Glutamatergic neuron (in vitro differentiated cells): ENCODE data around the gene TLE1. TPM values are rescaled to one million over a fixed set of nuclear protein-coding genes. Genes with fewer than 3 reads are reported as not detected.
A peak's percentile ranks its signal among the peaks of the same experiment; 100 is the strongest.

Experiments used
- DNase-seq: peaks from one replicate; pipeline ENCODE4 v3.0.0; 2022
- H3K27ac Mint-ChIP-seq: one replicate; pipeline ENCODE4 v1.8.0; 2020; ENCODE audit warnings: mild to moderate bottlenecking, mixed read lengths, inconsistent platforms; ENCODE audit not compliant: unreplicated experiment
- H3K27me3 Mint-ChIP-seq: one replicate; pipeline ENCODE4 v1.8.0; 2020; ENCODE audit warnings: mild to moderate bottlenecking, moderate library complexity, mixed read lengths, inconsistent platforms; ENCODE audit not compliant: unreplicated experiment
- H3K36me3 Mint-ChIP-seq: one replicate; pipeline ENCODE4 v1.8.0; 2020; ENCODE audit warnings: mild to moderate bottlenecking, mixed read lengths, inconsistent platforms; ENCODE audit not compliant: unreplicated experiment
- H3K4me1 Mint-ChIP-seq: one replicate; pipeline ENCODE4 v1.8.0; 2020; ENCODE audit warnings: mild to moderate bottlenecking, low read depth, mixed read lengths, inconsistent platforms; ENCODE audit not compliant: unreplicated experiment
- H3K4me3 Mint-ChIP-seq: one replicate; pipeline ENCODE4 v1.8.0; 2020; ENCODE audit warnings: mild to moderate bottlenecking, mixed read lengths, inconsistent platforms; ENCODE audit not compliant: unreplicated experiment
- H3K9me3 Mint-ChIP-seq: one replicate; pipeline ENCODE4 v1.8.0; 2020; ENCODE audit warnings: mild to moderate bottlenecking, moderate library complexity, mixed read lengths, inconsistent platforms; ENCODE audit not compliant: unreplicated experiment
- total RNA-seq: library from RNA; stranded (reverse); fragmentation: NEBNext Ultra II Directional; extraction: Animal tissue kit (Norgen Biotek cat#: 25700); gene quantifications from one replicate; pipeline ENCODE4 v1.2.1, GENCODE V29; 2021; ENCODE audit not compliant: unreplicated experiment
- TF ChIP-seq, protein P1 (sequence below): fragments of 200-600 bp; sonication (generic); IDR thresholded peaks from one replicate; pipeline ENCODE4 v1.5.0; 2021; ENCODE audit not compliant: partially characterized antibody, unreplicated experiment

Gene TLE1
- total RNA-seq, 1 donor from 2014 or later = 345 TPM

GRCh38 chr9:81613002-81613812, 76.1 kb downstream of the TLE1 start:
- H3K27ac Mint-ChIP-seq = peak overlapping the region; percentile 70
- peaks cover 37% of the 10 kb centered on the region for H3K4me1 Mint-ChIP-seq
- peaks cover 13% of the 10 kb centered on the region for H3K9me3 Mint-ChIP-seq
- peaks cover 5% of the 10 kb centered on the region for H3K27me3 Mint-ChIP-seq
- TF ChIP-seq, protein P1, sequence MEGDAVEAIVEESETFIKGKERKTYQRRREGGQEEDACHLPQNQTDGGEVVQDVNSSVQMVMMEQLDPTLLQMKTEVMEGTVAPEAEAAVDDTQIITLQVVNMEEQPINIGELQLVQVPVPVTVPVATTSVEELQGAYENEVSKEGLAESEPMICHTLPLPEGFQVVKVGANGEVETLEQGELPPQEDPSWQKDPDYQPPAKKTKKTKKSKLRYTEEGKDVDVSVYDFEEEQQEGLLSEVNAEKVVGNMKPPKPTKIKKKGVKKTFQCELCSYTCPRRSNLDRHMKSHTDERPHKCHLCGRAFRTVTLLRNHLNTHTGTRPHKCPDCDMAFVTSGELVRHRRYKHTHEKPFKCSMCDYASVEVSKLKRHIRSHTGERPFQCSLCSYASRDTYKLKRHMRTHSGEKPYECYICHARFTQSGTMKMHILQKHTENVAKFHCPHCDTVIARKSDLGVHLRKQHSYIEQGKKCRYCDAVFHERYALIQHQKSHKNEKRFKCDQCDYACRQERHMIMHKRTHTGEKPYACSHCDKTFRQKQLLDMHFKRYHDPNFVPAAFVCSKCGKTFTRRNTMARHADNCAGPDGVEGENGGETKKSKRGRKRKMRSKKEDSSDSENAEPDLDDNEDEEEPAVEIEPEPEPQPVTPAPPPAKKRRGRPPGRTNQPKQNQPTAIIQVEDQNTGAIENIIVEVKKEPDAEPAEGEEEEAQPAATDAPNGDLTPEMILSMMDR = no peak
- no peaks in the 10 kb centered on the region for H3K36me3 Mint-ChIP-seq
- H3K4me3 Mint-ChIP-seq = no peak overlapping the region
- DNase-seq = no peak

DNA sequence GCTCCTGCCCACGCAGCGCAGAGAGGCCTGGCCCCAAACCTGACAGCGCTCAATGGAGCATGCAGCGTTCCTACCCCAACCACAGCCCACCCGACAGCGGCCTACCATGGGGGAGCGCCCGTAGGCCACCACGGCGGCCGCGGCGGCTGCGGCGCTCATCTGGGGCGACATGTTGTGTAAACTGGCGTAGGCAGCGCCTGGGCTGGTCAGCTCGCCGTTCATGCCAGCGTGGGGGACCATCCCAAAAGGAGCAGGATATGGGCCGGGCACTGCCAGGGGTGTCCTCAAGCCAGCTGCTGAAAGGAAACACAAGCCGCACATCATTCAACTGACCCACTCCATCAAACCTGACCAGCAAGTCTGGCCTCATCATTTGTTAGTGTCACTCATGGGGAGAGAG, 77.7 kb downstream of the TLE1 start:
- H3K36me3 Mint-ChIP-seq = peaks cover 8% of the 10 kb centered on the region
- H3K27me3 Mint-ChIP-seq = peaks cover 14% of the 10 kb centered on the region
- TF ChIP-seq, protein P1 = no peak
- H3K4me3 Mint-ChIP-seq = peak overlapping the region; percentile 10
- peaks cover 13% of the 10 kb centered on the region for H3K9me3 Mint-ChIP-seq
- peaks cover 38% of the 10 kb centered on the region for H3K4me1 Mint-ChIP-seq
- peak overlapping the region; percentile 8 for H3K27ac Mint-ChIP-seq
- DNase-seq = no peak

- H3K4me1 Mint-ChIP-seq = peaks cover 37% of the 10 kb centered on the region
- H3K36me3 Mint-ChIP-seq = peaks cover 12% of the 10 kb centered on the region
- H3K27me3 Mint-ChIP-seq = peaks cover 14% of the 10 kb centered on the region
- peak overlapping the region; percentile 37 for H3K27ac Mint-ChIP-seq
- H3K9me3 Mint-ChIP-seq = peaks cover 16% of the 10 kb centered on the region
- DNase-seq = no peak
- peak overlapping the region; percentile 1 for H3K4me3 Mint-ChIP-seq
- TF ChIP-seq, protein P1 = no peak
Observed at GRCh38 chr9:81610740-81611107, 78.6 kb downstream of the TLE1 start.

- TF ChIP-seq, protein P1 = no peak
- Mint-ChIP-seq H3K27me3 (peaks cover 14% of the 10 kb centered on the region), H3K9me3 (peaks cover 16% of the 10 kb centered on the region), H3K36me3 (peaks cover 15% of the 10 kb centered on the region), H3K4me1 (peaks cover 37% of the 10 kb centered on the region), H3K27ac (peak overlapping the region; percentile 86), H3K4me3 (peak overlapping the region; percentile 54)
- DNase-seq = no peak
Observed at GRCh38 chr9:81609782-81610739, 79.3 kb downstream of the TLE1 start.
